Loucy (cell line): Measurements from ENCODE around the gene USP47.

Source experiments
- H2AFZ ChIP-seq: fragments of 200-600 bp; sonication (generic); 2 replicates; pipeline ENCODE4 v1.6.0; 2016; ENCODE audit warnings: antibody characterized with exemption, mild to moderate bottlenecking, low read length, moderate library complexity
- H3F3A ChIP-seq: fragments of 200-600 bp; 2 replicates; pipeline ENCODE4 v1.6.0; 2016; ENCODE audit warnings: antibody characterized with exemption, low read depth, mild to moderate bottlenecking
- H3K27me3 ChIP-seq: fragments of 200-600 bp; sonication (generic); 2 replicates; pipeline ENCODE4 v1.6.1; 2014; ENCODE audit warnings: low read length, mild to moderate bottlenecking; ENCODE audit not compliant: insufficient read depth, poor library complexity, severe bottlenecking
- H3K36me3 ChIP-seq: fragments of 200-600 bp; sonication (generic); 2 replicates; pipeline ENCODE4 v1.6.1; 2016; ENCODE audit warnings: low read length; ENCODE audit not compliant: insufficient read depth
- H3K4me1 ChIP-seq: fragments of 200-600 bp; sonication (generic); 2 replicates; pipeline ENCODE4 v1.5.1; 2014; ENCODE audit warnings: low read length, mild to moderate bottlenecking; ENCODE audit not compliant: insufficient read depth, poor library complexity, severe bottlenecking
- H3K4me2 ChIP-seq: fragments of 200-600 bp; sonication (generic); 2 replicates; pipeline ENCODE4 v1.6.0; 2014; ENCODE audit warnings: antibody characterized with exemption, low read length, low read depth, mild to moderate bottlenecking; ENCODE audit not compliant: poor library complexity, severe bottlenecking
- H3K4me3 ChIP-seq: fragments of 200-600 bp; sonication (generic); 2 replicates; pipeline ENCODE4 v1.5.1; 2014; ENCODE audit warnings: low read length, mild to moderate bottlenecking, mixed read lengths; ENCODE audit not compliant: poor library complexity, severe bottlenecking
- H3K79me2 ChIP-seq: fragments of 200-600 bp; sonication (generic); 2 replicates; pipeline ENCODE4 v1.6.1; 2014; ENCODE audit warnings: low read length; ENCODE audit not compliant: insufficient read depth
- H3K9ac ChIP-seq: fragments of 200-600 bp; sonication (generic); 2 replicates; pipeline ENCODE4 v1.6.0; 2014; ENCODE audit warnings: mild to moderate bottlenecking, low read depth, low read length, moderate library complexity; ENCODE audit not compliant: poor library complexity, severe bottlenecking
- H3K9me2 ChIP-seq: fragments of 200-600 bp; sonication (generic); replicated peaks from 2 replicates; pipeline ENCODE4 v1.6.1; 2016; ENCODE audit warnings: low read depth, low read length, mixed read lengths
- H3K9me3 ChIP-seq: fragments of 200-600 bp; sonication (generic); 2 replicates; pipeline ENCODE4 v1.6.1; 2014; ENCODE audit warnings: mild to moderate bottlenecking, antibody characterized with exemption, low read length, low read depth; ENCODE audit not compliant: insufficient read depth
- H4K20me1 ChIP-seq: fragments of 200-600 bp; sonication (generic); 2 replicates; pipeline ENCODE4 v1.6.0; 2014; ENCODE audit warnings: antibody characterized with exemption, low read length, mild to moderate bottlenecking; ENCODE audit not compliant: insufficient read depth, poor library complexity, severe bottlenecking
- EZH2phosphoT487 ChIP-seq: fragments of 200-600 bp; IDR thresholded peaks from 2 replicates; pipeline ENCODE4 v1.6.1; 2018; ENCODE audit warnings: antibody characterized with exemption, mild to moderate bottlenecking, moderate library complexity, borderline replicate concordance
- TF ChIP-seq, protein P1 (sequence below): fragments of 200-600 bp; sonication (generic); conservative IDR thresholded peaks from 2 replicates; pipeline ENCODE4 v1.5.1; 2014; ENCODE audit warnings: mild to moderate bottlenecking, antibody characterized with exemption, low read length

Gene USP47

GRCh38 chr11:11864332-11864731, 22.6 kb downstream of the USP47 start:
- no peaks in the 10 kb centered on the region; the same call in 1 of the 2 replicates for H3K36me3 ChIP-seq
- H3K4me3 ChIP-seq, result no peak overlapping the region
- peaks cover 92% of the 10 kb centered on the region for H3K79me2 ChIP-seq
- H3K9ac ChIP-seq, result no peak overlapping the region
- no peaks in the 10 kb centered on the region for H3K27me3 ChIP-seq
- peaks cover 8% of the 10 kb centered on the region for H3K9me3 ChIP-seq
- no peak overlapping the region for H2AFZ ChIP-seq
- no peak overlapping the region for H3K4me2 ChIP-seq
- H3K4me1 ChIP-seq, result peaks cover 25% of the 10 kb centered on the region
- no peaks in the 10 kb centered on the region for H3K9me2 ChIP-seq
- TF ChIP-seq EZH2phosphoT487, result no peak
- TF ChIP-seq, protein P1, sequence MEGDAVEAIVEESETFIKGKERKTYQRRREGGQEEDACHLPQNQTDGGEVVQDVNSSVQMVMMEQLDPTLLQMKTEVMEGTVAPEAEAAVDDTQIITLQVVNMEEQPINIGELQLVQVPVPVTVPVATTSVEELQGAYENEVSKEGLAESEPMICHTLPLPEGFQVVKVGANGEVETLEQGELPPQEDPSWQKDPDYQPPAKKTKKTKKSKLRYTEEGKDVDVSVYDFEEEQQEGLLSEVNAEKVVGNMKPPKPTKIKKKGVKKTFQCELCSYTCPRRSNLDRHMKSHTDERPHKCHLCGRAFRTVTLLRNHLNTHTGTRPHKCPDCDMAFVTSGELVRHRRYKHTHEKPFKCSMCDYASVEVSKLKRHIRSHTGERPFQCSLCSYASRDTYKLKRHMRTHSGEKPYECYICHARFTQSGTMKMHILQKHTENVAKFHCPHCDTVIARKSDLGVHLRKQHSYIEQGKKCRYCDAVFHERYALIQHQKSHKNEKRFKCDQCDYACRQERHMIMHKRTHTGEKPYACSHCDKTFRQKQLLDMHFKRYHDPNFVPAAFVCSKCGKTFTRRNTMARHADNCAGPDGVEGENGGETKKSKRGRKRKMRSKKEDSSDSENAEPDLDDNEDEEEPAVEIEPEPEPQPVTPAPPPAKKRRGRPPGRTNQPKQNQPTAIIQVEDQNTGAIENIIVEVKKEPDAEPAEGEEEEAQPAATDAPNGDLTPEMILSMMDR, result no peak
- H4K20me1 ChIP-seq, result peaks cover 50% of the 10 kb centered on the region
- peaks cover 5% of the 10 kb centered on the region; the same call in 1 of the 2 replicates for H3F3A ChIP-seq

DNA sequence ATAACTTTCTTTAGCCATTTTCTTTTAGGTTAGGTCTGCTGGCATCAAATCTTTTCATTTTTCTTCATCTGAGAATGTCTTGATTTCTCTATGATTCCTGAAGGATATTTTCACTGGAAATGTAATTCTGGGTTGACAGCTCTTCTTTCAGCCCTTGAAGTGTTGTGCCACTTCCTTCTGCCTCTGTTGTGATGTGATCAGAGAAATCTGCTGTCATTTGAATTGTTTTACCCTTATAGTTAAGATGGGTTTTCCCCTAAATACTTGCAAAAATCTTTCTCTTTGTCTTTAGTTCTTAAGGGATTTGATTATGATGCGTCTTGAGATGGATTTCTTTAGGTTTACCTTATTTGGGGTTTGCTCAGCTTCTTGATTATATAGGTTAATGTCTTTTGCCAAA, 23.0 kb downstream of the USP47 start:
- no peak overlapping the region for H3K9ac ChIP-seq
- no peak overlapping the region for H2AFZ ChIP-seq
- H4K20me1 ChIP-seq, result peaks cover 51% of the 10 kb centered on the region
- H3K27me3 ChIP-seq, result no peaks in the 10 kb centered on the region
- peaks cover 5% of the 10 kb centered on the region; the same call in 1 of the 2 replicates for H3F3A ChIP-seq
- TF ChIP-seq, protein P1, result no peak
- TF ChIP-seq EZH2phosphoT487, result no peak
- H3K9me2 ChIP-seq, result no peaks in the 10 kb centered on the region
- no peak overlapping the region for H3K4me3 ChIP-seq
- peak overlapping the region; percentile 2 for H3K4me2 ChIP-seq
- no peaks in the 10 kb centered on the region; the same call in 1 of the 2 replicates for H3K36me3 ChIP-seq
- H3K79me2 ChIP-seq, result peaks cover 96% of the 10 kb centered on the region
- peaks cover 25% of the 10 kb centered on the region for H3K4me1 ChIP-seq
- H3K9me3 ChIP-seq, result peaks cover 8% of the 10 kb centered on the region

DNA sequence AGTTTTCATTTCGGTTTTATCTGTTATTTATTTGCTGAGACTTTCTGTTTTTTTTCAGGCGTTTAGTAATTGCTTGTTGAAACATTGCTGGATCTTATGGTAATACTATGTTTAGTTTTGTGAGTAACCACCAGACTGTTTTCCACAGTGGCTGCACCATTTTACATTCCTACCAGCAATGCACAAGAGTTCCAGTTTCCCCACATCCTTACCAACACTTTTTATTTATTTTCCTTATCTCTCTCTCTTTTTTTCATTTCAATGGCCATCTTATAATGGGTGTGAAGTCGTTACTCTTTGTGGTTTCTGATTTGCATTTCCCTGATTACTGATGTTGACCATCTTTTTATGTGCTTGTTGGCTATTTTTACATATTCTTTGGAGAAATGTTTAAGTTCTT, 23.7 kb downstream of the USP47 start:
- H3K4me2 ChIP-seq, result peak overlapping the region; percentile 2
- peaks cover 5% of the 10 kb centered on the region; the same call in 1 of the 2 replicates for H3F3A ChIP-seq
- no peak overlapping the region for H3K9ac ChIP-seq
- H3K4me3 ChIP-seq, result no peak overlapping the region
- H3K36me3 ChIP-seq, result no peaks in the 10 kb centered on the region; the same call in 1 of the 2 replicates
- H3K9me3 ChIP-seq, result peaks cover 8% of the 10 kb centered on the region
- no peaks in the 10 kb centered on the region for H3K27me3 ChIP-seq
- H2AFZ ChIP-seq, result no peak overlapping the region
- peaks cover 55% of the 10 kb centered on the region for H4K20me1 ChIP-seq
- TF ChIP-seq, protein P1, result no peak
- TF ChIP-seq EZH2phosphoT487, result no peak
- H3K9me2 ChIP-seq, result no peaks in the 10 kb centered on the region
- H3K79me2 ChIP-seq, result peaks cover 95% of the 10 kb centered on the region
- H3K4me1 ChIP-seq, result peaks cover 28% of the 10 kb centered on the region
